ENCODE results near the gene ANKRD33.

ANKRD33 gene

GRCh38 chr12:51898506-51898905 lies 10.6 kb downstream of the ANKRD33 start:
- TF ChIP-seq ISL1 (CRISPR knock-in tag; IDR thresholded peaks at IDR 0.05) (no peak), CREB5 (CRISPR knock-in tag; IDR thresholded peaks at IDR 0.05; ENCODE audit: low read depth) (no peak), ZNF70 (CRISPR knock-in tag; IDR thresholded peaks at IDR 0.05) (no peak), RARB (CRISPR knock-in tag; IDR thresholded peaks at IDR 0.05) (no peak), ESRRG (CRISPR knock-in tag; IDR thresholded peaks at IDR 0.05) (no peak), OSR1 (CRISPR knock-in tag; IDR thresholded peaks at IDR 0.05) (no peak), PPARA (CRISPR knock-in tag; IDR thresholded peaks at IDR 0.05; ENCODE audit: borderline replicate concordance) (no peak), CSRNP3 (CRISPR knock-in tag; IDR thresholded peaks at IDR 0.05) (no peak), TOX (CRISPR knock-in tag; IDR thresholded peaks at IDR 0.05; ENCODE audit: borderline replicate concordance) (no peak), TSHZ2 (CRISPR knock-in tag; IDR thresholded peaks at IDR 0.05) (no peak), SNAI2 (CRISPR knock-in tag; IDR thresholded peaks at IDR 0.05) (no peak), PATZ1 (CRISPR knock-in tag; IDR thresholded peaks at IDR 0.05; ENCODE audit: borderline replicate concordance) (no peak)
- ATAC-seq = no peak

- no peak for TF ChIP-seq ZNF565 (CRISPR knock-in tag; conservative IDR thresholded peaks at IDR 0.05; ENCODE audit: low read depth)
- TF ChIP-seq CSRNP3 (CRISPR knock-in tag; IDR thresholded peaks at IDR 0.05) = no peak
- no peak for TF ChIP-seq ESRRG (CRISPR knock-in tag; IDR thresholded peaks at IDR 0.05)
- no peak for ATAC-seq
Observed at GRCh38 chr12:51898937-51899336, 11.0 kb downstream of the ANKRD33 start.

- ATAC-seq = no peak
- no peak for TF ChIP-seq ESRRG (CRISPR knock-in tag; IDR thresholded peaks at IDR 0.05)
- no peak for TF ChIP-seq ZNF70 (CRISPR knock-in tag; IDR thresholded peaks at IDR 0.05)
- no peak for TF ChIP-seq TSHZ2 (CRISPR knock-in tag; IDR thresholded peaks at IDR 0.05)
- no peak for TF ChIP-seq TCF4 (CRISPR knock-in tag; IDR thresholded peaks at IDR 0.05; ENCODE audit: borderline replicate concordance)
- no peak for TF ChIP-seq TOX (CRISPR knock-in tag; IDR thresholded peaks at IDR 0.05; ENCODE audit: borderline replicate concordance)
- no peak for TF ChIP-seq ZNF565 (CRISPR knock-in tag; conservative IDR thresholded peaks at IDR 0.05; ENCODE audit: low read depth)
- TF ChIP-seq ISL1 (CRISPR knock-in tag; IDR thresholded peaks at IDR 0.05) = no peak
- TF ChIP-seq ZNF8 (CRISPR knock-in tag; IDR thresholded peaks at IDR 0.05) = no peak
- TF ChIP-seq CSDC2 (CRISPR knock-in tag; IDR thresholded peaks at IDR 0.05) = no peak
- TF ChIP-seq OSR1 (CRISPR knock-in tag; IDR thresholded peaks at IDR 0.05) = no peak
- no peak for TF ChIP-seq GLIS3 (CRISPR knock-in tag; IDR thresholded peaks at IDR 0.05)
- TF ChIP-seq POU6F1 (CRISPR knock-in tag; IDR thresholded peaks at IDR 0.05; ENCODE audit: borderline replicate concordance, low read depth) = no peak
- TF ChIP-seq ZFP3 (CRISPR knock-in tag; IDR thresholded peaks at IDR 0.05) = no peak
- TF ChIP-seq ZC3H10 (CRISPR knock-in tag; IDR thresholded peaks at IDR 0.05) = no peak
- no peak for TF ChIP-seq CREB5 (CRISPR knock-in tag; IDR thresholded peaks at IDR 0.05; ENCODE audit: low read depth)
Observed at GRCh38 chr12:51900323-51900889, 12.5 kb downstream of the ANKRD33 start.
